Vagina (tissue), 2 donors: ENCODE data around the gene PRKCB.
"Not testable (repeated sequence)": the region's sequence is repeated elsewhere in the genome, so short reads cannot be mapped to it uniquely, and the experiment has no call there.

ENCODE experiments used
- POLR2A ChIP-seq, 2 donors: fragments of 450-650 bp; IDR thresholded peaks; one replicate each; pipeline ENCODE4 v1.6.1; 2017; ENCODE audit warnings: antibody characterized with exemption in 2 of 2, mild to moderate bottlenecking in 2 of 2, moderate library complexity in 2 of 2
- POLR2AphosphoS5 ChIP-seq, 2 donors: sonication (generic); formaldehyde crosslinking; IDR thresholded peaks; one replicate each; pipeline ENCODE4 v1.9.0; 2017; ENCODE audit warnings: antibody characterized with exemption in 2 of 2, mild to moderate bottlenecking in 2 of 2, low read depth in 1 of 2; ENCODE audit not compliant: insufficient read depth in 1 of 2
- TF ChIP-seq, protein P1 (sequence below), 3 experiments: fragments of 450-650 bp in 2 of 3; fragments of 200-600 bp in 1 of 3; sonication (generic) in 1 of 3; IDR thresholded peaks; one replicate each; pipeline ENCODE4 v1.5.1; 2017 to 2019; ENCODE audit warnings: antibody characterized with exemption in 3 of 3, mild to moderate bottlenecking in 2 of 3, moderate library complexity in 2 of 3

DNA sequence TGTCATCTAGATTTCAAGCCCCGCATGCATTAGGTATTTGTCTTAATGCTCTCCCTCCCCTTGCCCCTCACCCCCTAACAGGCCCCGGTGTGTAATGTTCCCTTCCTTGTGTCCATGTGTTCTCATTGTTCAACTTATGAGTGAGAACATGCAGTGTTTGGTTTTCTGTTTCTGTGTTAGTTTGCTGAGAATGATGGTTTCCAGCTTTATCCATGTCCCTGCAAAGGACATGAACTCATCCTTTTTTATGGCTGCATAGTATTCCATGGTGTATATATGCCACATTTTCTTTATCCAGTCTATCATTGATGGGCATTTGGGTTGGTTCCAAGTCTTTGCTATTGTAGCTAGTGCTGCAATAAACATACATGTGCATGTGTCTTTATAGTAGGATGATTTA is 269.7 kb downstream of the PRKCB start:
- TF ChIP-seq, protein P1, sequence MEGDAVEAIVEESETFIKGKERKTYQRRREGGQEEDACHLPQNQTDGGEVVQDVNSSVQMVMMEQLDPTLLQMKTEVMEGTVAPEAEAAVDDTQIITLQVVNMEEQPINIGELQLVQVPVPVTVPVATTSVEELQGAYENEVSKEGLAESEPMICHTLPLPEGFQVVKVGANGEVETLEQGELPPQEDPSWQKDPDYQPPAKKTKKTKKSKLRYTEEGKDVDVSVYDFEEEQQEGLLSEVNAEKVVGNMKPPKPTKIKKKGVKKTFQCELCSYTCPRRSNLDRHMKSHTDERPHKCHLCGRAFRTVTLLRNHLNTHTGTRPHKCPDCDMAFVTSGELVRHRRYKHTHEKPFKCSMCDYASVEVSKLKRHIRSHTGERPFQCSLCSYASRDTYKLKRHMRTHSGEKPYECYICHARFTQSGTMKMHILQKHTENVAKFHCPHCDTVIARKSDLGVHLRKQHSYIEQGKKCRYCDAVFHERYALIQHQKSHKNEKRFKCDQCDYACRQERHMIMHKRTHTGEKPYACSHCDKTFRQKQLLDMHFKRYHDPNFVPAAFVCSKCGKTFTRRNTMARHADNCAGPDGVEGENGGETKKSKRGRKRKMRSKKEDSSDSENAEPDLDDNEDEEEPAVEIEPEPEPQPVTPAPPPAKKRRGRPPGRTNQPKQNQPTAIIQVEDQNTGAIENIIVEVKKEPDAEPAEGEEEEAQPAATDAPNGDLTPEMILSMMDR (IDR thresholded peaks at IDR 0.05), result not testable (repeated sequence)
- TF ChIP-seq POLR2A (IDR thresholded peaks at IDR 0.05); POLR2AphosphoS5 (IDR thresholded peaks at IDR 0.05; ENCODE audit: insufficient read depth in 1 of 2, low read depth in 1 of 2): not testable (repeated sequence)
